Measurements from ENCODE around the gene TCTN1. TPM values are rescaled to one million over a fixed set of nuclear protein-coding genes. Genes with fewer than 3 reads are reported as not detected.

The TCTN1 gene
- total RNA-seq = 10 to 100 TPM; 28.5 to 71.2 (median 35.1) TPM

DNA sequence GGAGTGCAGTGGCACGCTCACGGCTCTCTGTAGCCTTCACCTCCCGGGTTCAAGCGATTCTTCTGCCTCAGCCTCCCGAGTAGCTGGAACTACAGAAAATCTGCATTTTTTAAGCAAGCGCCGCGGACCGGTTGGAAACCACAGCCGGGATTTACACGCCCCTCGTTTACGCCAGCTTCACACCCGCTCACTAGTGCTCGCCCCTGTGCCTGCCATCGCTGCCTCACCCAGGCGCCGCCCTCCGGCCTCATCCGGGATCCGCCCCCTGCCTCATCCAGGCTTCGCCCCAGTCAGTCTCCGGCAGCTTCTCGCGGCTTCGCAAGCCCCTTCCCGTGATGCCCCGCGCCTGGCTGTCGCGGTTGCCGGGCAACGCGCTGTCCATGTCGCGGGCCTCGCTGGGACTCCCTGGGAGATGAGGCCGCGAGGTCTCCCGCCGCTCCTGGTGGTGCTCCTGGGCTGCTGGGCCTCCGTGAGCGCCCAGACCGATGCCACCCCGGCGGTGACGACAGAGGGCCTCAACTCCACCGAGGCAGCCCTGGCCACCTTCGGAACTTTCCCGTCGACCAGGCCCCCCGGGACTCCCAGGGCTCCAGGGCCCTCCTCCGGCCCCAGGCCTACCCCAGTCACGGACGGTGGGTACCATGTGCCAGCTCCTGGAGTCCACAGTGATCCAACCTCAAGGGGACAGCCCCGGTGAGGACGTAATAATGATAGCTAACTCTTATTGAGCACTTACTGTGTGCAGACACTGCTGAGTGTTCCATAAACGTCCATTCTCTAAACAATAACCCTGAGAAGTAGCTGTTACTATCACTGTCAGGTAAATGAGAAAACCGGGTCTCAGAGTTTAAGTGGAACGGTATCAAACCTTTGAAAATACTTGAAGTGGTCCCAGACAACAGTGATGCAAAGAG is at the start of gene TCTN1:
TCTN1 (plus strand) TSS at position 359 of the 914 bp plus-strand sequence; CDS start at position 413, 54 bp downstream.
- TF ChIP-seq POLR2AphosphoS5 (IDR thresholded peaks at IDR 0.05) (peak; percentile 41 to 71 (median 70)), EP300 (IDR thresholded peaks at IDR 0.05; ENCODE audit: low read depth) (no peak), POLR2A (IDR thresholded peaks at IDR 0.05) (peak; percentile 46)
- TF ChIP-seq, protein P1, sequence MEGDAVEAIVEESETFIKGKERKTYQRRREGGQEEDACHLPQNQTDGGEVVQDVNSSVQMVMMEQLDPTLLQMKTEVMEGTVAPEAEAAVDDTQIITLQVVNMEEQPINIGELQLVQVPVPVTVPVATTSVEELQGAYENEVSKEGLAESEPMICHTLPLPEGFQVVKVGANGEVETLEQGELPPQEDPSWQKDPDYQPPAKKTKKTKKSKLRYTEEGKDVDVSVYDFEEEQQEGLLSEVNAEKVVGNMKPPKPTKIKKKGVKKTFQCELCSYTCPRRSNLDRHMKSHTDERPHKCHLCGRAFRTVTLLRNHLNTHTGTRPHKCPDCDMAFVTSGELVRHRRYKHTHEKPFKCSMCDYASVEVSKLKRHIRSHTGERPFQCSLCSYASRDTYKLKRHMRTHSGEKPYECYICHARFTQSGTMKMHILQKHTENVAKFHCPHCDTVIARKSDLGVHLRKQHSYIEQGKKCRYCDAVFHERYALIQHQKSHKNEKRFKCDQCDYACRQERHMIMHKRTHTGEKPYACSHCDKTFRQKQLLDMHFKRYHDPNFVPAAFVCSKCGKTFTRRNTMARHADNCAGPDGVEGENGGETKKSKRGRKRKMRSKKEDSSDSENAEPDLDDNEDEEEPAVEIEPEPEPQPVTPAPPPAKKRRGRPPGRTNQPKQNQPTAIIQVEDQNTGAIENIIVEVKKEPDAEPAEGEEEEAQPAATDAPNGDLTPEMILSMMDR (IDR thresholded peaks at IDR 0.05) = peak in 1 of 5 experiments; percentile 16
- H3K27ac ChIP-seq = peak within 1 kb of the TSS; percentile 68 to 82 (median 74)
- peak within 1 kb of the TSS; percentile 51 to 89 (median 65) for H3K4me3 ChIP-seq
- no peaks in the 10 kb centered on the region for H3K36me3 ChIP-seq
- H3K9me3 ChIP-seq = no peaks in the 10 kb centered on the region
- H3K27me3 ChIP-seq = no peaks in the 10 kb centered on the region
- DNase-seq = peak; percentile 97
- peaks cover 5 to 12% (median 6%) of the 10 kb centered on the region in 4 donors for H3K4me1 ChIP-seq
- intact Hi-C loops (cut with DNase I; ENCODE audit: low total_unique reads) (no loop called here), in situ Hi-C loops (cut with MboI; ENCODE audit: low pct_ligation_motif_present in 1 of 4, low pct_unique_long_range_greater_than_20kb in 1 of 4, low sequenced_read_pairs in 3 of 4) (loop anchor here in 2 of 4 donors (10.0 to 25.0 kb wide), 2 partner anchors 221 to 527 kb away; no protein-coding TSS in a partner anchor)
- WGBS, 2 donors (ENCODE audit: low coverage in 1 of 2) = 2 to 60% methylated on average over 1 to 60 of the region's 60 CpGs

DNA sequence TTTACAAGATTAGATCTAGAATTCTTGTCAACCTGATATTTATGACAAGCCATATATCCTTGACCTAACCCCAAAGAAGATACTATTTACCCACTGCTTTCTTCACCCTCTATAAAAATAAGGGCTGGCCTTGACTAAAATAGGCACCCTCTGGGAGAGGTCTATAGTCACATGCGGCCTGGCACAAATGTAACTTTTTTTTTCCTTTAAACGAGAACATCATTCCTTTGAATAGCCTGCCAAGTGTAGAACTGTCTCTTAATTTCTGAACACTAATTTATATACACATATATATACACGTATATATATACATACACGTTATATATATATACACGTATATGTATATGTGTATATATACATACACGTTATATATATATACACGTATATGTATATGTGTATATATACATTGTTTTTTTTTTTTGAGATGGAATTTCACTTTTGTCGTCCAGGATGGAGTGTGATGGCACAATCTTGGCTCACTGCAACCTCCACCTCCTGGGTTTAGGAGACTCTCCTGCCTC is 49.4 kb upstream of the TCTN1 start:
- TF ChIP-seq EP300 (IDR thresholded peaks at IDR 0.05; ENCODE audit: low read depth) (no peak), POLR2AphosphoS5 (IDR thresholded peaks at IDR 0.05) (no peak), POLR2A (IDR thresholded peaks at IDR 0.05) (no peak)
- TF ChIP-seq, protein P1 (IDR thresholded peaks at IDR 0.05) = no peak
- H3K4me1 ChIP-seq = peaks cover 5 to 65% (median 37%) of the 10 kb centered on the region in 4 donors
- 48 to 69% methylated on average over 8 of the region's 8 CpGs for WGBS, 2 donors (ENCODE audit: low coverage in 1 of 2)
- H3K4me3 ChIP-seq = no peak overlapping the region
- intact Hi-C loops (cut with DNase I; ENCODE audit: low total_unique reads) = no loop called here
- H3K27ac ChIP-seq = peak overlapping the region; percentile 54 to 59 (median 56)
- H3K27me3 ChIP-seq = no peaks in the 10 kb centered on the region
- in situ Hi-C loops (cut with MboI; ENCODE audit: low pct_ligation_motif_present in 1 of 4, low pct_unique_long_range_greater_than_20kb in 1 of 4, low sequenced_read_pairs in 3 of 4) = no loop called here
- DNase-seq = no peak
- peaks cover 3 to 5% of the 10 kb centered on the region in 2 donors for H3K9me3 ChIP-seq
- H3K36me3 ChIP-seq = no peaks in the 10 kb centered on the region

DNA sequence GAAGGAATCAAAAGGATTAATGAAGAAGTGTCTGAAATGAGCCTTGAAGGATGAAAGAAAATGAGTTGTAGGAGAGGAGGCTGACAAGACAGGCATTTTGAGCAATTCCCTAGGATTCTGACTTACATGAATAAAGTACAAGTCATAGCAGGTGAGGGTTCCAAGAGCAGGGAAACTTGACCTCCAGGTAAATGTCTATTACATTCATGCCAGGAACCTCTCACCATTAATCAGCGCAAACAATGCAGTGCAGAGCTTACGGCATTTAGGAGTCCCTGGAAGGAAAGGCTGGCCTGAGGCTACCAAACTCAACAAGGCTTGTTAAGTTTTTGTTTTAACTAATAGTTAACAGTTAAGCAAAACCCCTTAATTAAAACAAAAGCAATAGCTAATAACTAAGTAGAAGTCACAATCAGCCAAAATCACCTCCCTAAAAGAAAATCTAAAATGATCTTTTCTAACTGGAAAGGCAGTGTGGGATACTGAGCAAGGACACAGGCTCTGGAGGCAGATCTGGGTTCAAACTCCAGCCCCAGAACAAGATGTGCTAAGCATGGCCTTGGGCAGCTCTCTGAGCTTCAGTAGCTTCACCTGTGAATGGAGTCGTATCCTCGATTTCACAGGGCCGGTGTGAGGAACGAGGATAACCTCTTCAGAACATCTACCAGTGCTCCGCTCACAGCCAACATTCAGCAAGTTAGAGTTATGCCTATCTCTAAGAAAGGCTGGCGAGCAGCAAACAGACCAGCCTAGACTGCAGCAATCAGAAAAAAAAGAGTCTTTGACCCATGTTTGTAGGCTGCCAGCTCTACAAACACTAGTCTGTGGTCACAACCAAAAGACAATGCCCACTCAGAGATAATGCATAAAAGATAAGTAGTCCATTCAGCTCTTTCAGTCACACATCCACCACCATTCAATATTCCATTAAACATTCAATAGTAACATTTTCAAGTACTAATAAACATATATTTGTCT is 47.7 kb upstream of the TCTN1 start:
- no peak overlapping the region for H3K4me3 ChIP-seq
- no peaks in the 10 kb centered on the region for H3K36me3 ChIP-seq
- WGBS, 2 donors (ENCODE audit: low coverage in 1 of 2) = 69 to 85% methylated on average over 2 to 8 of the region's 8 CpGs
- DNase-seq = no peak
- TF ChIP-seq, protein P1 (IDR thresholded peaks at IDR 0.05) = no peak
- in situ Hi-C loops (cut with MboI; ENCODE audit: low pct_ligation_motif_present in 1 of 4, low pct_unique_long_range_greater_than_20kb in 1 of 4, low sequenced_read_pairs in 3 of 4) = no loop called here
- intact Hi-C loops (cut with DNase I; ENCODE audit: low total_unique reads) = no loop called here
- H3K27me3 ChIP-seq = no peaks in the 10 kb centered on the region
- H3K4me1 ChIP-seq = peaks cover 5 to 54% (median 37%) of the 10 kb centered on the region in 4 donors
- peaks cover 6 to 7% of the 10 kb centered on the region in 2 donors for H3K9me3 ChIP-seq
- peak overlapping the region; percentile 36 to 59 (median 46) for H3K27ac ChIP-seq
